ENCODE measurements around the gene ITCH. TPM values are rescaled to one million over a fixed set of nuclear protein-coding genes. Genes with fewer than 3 reads are reported as not detected.
"Not testable (repeated sequence)": the region's sequence is repeated elsewhere in the genome, so short reads cannot be mapped to it uniquely, and the experiment has no call there.

Gene ITCH
- total and polyA plus RNA-seq, 9 donors: 14.0 to 65.8 (median 50.8) TPM

- no peak for TF ChIP-seq POLR2A (IDR thresholded peaks at IDR 0.05)
- no peak for TF ChIP-seq CTCF (IDR thresholded peaks at IDR 0.05)
- no peak for TF ChIP-seq EP300 (IDR thresholded peaks at IDR 0.05)
- no peak for DNase-seq
- H3K4me3 ChIP-seq: no peak overlapping the region
- no peak overlapping the region for H3K27ac ChIP-seq
- no peaks in the 10 kb centered on the region for H3K4me1 ChIP-seq (ENCODE audit: insufficient read depth)
- H3K36me3 ChIP-seq: no peaks in the 10 kb centered on the region
- H3K9me3 ChIP-seq: no peaks in the 10 kb centered on the region
- H3K27me3 ChIP-seq: no peaks in the 10 kb centered on the region
- 97 to 98% (median 98%) methylated on average over 3 of the region's 3 CpGs for WGBS, 3 donors
- intact Hi-C loops (cut with DNase I): no loop called here
Measured at GRCh38 chr20:34431168-34431567, 68.1 kb downstream of the ITCH start.

GRCh38 chr20:34432663-34433062 lies 69.6 kb downstream of the ITCH start:
- H3K36me3 ChIP-seq; intact Hi-C loops (cut with DNase I); H3K4me3 ChIP-seq; DNase-seq; H3K27me3 ChIP-seq; H3K4me1 ChIP-seq (ENCODE audit: insufficient read depth); H3K27ac ChIP-seq; H3K9me3 ChIP-seq: not testable (repeated sequence)
- 96 to 99% (median 98%) methylated on average over 6 of the region's 6 CpGs for WGBS, 3 donors

GRCh38 chr20:34433391-34433790 lies 70.3 kb downstream of the ITCH start:
- DNase-seq: no peak
- no peaks in the 10 kb centered on the region for H3K36me3 ChIP-seq
- H3K4me3 ChIP-seq: no peak overlapping the region
- H3K4me1 ChIP-seq (ENCODE audit: insufficient read depth): no peaks in the 10 kb centered on the region
- WGBS, 3 donors: 95 to 99% (median 97%) methylated on average over 5 of the region's 5 CpGs
- H3K9me3 ChIP-seq: no peaks in the 10 kb centered on the region
- no peak overlapping the region for H3K27ac ChIP-seq
- no peak for TF ChIP-seq CTCF (IDR thresholded peaks at IDR 0.05)
- TF ChIP-seq POLR2A (IDR thresholded peaks at IDR 0.05): no peak
- no peak for TF ChIP-seq EP300 (IDR thresholded peaks at IDR 0.05)
- intact Hi-C loops (cut with DNase I): no loop called here
- H3K27me3 ChIP-seq: no peaks in the 10 kb centered on the region

- intact Hi-C loops (cut with DNase I): no loop called here
- Histone ChIP-seq H3K4me1 (ENCODE audit: insufficient read depth) (no peaks in the 10 kb centered on the region), H3K36me3 (no peaks in the 10 kb centered on the region), H3K27ac (no peak overlapping the region), H3K4me3 (no peak overlapping the region), H3K27me3 (no peaks in the 10 kb centered on the region), H3K9me3 (no peaks in the 10 kb centered on the region)
- no peak for TF ChIP-seq EP300 (IDR thresholded peaks at IDR 0.05)
- no peak for TF ChIP-seq POLR2A (IDR thresholded peaks at IDR 0.05)
- no peak for DNase-seq
- WGBS, 3 donors: 71 to 88% (median 87%) methylated on average over 1 of the region's 1 CpG
Measured at GRCh38 chr20:34435589-34435988, 72.5 kb downstream of the ITCH start.

DNA sequence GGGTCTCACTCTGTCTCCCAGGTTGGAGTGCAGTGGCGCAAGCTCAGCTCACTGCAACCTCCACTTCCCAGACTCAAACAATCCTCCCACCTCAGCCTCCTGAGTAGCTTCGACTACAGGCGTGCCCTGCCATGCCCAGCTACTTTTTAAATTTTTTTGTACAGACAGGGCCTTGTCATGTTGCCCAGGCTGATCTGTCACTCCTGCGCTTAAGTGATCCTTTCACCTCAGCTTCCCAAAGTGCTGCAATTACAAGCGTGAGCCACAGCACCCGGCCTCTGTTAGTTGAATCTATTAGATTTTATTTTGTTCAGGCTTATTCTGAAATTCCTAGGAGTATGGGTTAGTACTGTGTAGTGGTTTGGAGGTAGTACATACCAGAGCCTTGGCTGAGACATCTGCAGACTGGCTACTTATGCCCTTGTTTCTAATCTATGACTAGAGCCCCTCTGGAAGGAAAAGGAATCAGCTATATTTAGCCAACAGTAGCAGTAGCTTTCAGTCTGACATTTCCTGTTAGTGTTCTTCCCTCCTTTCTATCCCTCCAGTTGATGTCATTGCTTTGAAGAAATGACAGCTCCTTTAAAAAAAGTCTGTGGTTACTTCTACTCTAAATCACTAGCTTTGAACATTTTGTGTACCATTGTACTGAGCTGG lies 74.4 kb downstream of the ITCH start:
- no peak for DNase-seq
- TF ChIP-seq POLR2A (IDR thresholded peaks at IDR 0.05): no peak
- no peak for TF ChIP-seq EP300 (IDR thresholded peaks at IDR 0.05)
- TF ChIP-seq CTCF (IDR thresholded peaks at IDR 0.05): no peak
- intact Hi-C loops (cut with DNase I): no loop called here
- Histone ChIP-seq H3K4me3 (no peak overlapping the region), H3K9me3 (no peaks in the 10 kb centered on the region), H3K27me3 (no peaks in the 10 kb centered on the region), H3K36me3 (no peaks in the 10 kb centered on the region), H3K27ac (no peak overlapping the region), H3K4me1 (ENCODE audit: insufficient read depth) (no peaks in the 10 kb centered on the region)
- WGBS, 3 donors: 61 to 73% (median 70%) methylated on average over 6 of the region's 6 CpGs

Data from ovary (tissue), 9 donors.